ENCODE data around the gene SLITRK1. TPM values are rescaled to one million over a fixed set of nuclear protein-coding genes. Genes with fewer than 3 reads are reported as not detected.

SLITRK1 gene
- total RNA-seq, 1 experiment from 2014 or later: 1.9 TPM

GRCh38 chr13:83881917-83882605 lies at the start of gene SLITRK1 (continued):
- TF ChIP-seq ZBTB21 (CRISPR knock-in tag; IDR thresholded peaks at IDR 0.05; ENCODE audit: borderline replicate concordance) (peak; percentile 28; the same call in 1 of the 2 replicates), FOXP1 (CRISPR knock-in tag; IDR thresholded peaks at IDR 0.05; ENCODE audit: borderline replicate concordance) (peak; percentile 93), AFF4 (CRISPR knock-in tag; IDR thresholded peaks at IDR 0.05; ENCODE audit: borderline replicate concordance) (no peak), ZNF416 (CRISPR knock-in tag; IDR thresholded peaks at IDR 0.05) (no peak), SMAD3 (CRISPR knock-in tag; IDR thresholded peaks at IDR 0.05; ENCODE audit: borderline replicate concordance) (peak; percentile 91), ZNF263 (CRISPR knock-in tag; IDR thresholded peaks at IDR 0.05; ENCODE audit: low read depth) (no peak), HMGXB4 (CRISPR knock-in tag; IDR thresholded peaks at IDR 0.05) (no peak), ESRRA (CRISPR knock-in tag; IDR thresholded peaks at IDR 0.05; ENCODE audit: borderline replicate concordance) (peak; percentile 73; the same call in 1 of the 2 replicates), ATF1 (CRISPR knock-in tag; IDR thresholded peaks at IDR 0.05) (no peak), ETV6 (CRISPR knock-in tag; IDR thresholded peaks at IDR 0.05) (peak; percentile 71), ERG (CRISPR knock-in tag; IDR thresholded peaks at IDR 0.05) (no peak), SP1 (CRISPR knock-in tag; conservative IDR thresholded peaks at IDR 0.05) (no peak; the same call in 1 of the 2 replicates), OVOL2 (CRISPR knock-in tag; IDR thresholded peaks at IDR 0.05; ENCODE audit: borderline replicate concordance) (no peak), TEAD1 (CRISPR knock-in tag; IDR thresholded peaks at IDR 0.05) (peak; percentile 79), IRF1 (CRISPR knock-in tag; IDR thresholded peaks at IDR 0.05) (peak; percentile 57; the same call in 1 of the 2 replicates), TCF7 (CRISPR knock-in tag; IDR thresholded peaks at IDR 0.05; ENCODE audit: low read depth) (no peak), SOX15 (CRISPR knock-in tag; IDR thresholded peaks at IDR 0.05) (no peak), JAZF1 (CRISPR knock-in tag; IDR thresholded peaks at IDR 0.05) (no peak), MLX (CRISPR knock-in tag; IDR thresholded peaks at IDR 0.05) (no peak), ZNF232 (CRISPR knock-in tag; IDR thresholded peaks at IDR 0.05) (peak; percentile 70; the same call in 1 of the 2 replicates), ZNF317 (CRISPR knock-in tag; IDR thresholded peaks at IDR 0.05; ENCODE audit: borderline replicate concordance, low read depth) (no peak)
- TF ChIP-seq, protein P1, sequence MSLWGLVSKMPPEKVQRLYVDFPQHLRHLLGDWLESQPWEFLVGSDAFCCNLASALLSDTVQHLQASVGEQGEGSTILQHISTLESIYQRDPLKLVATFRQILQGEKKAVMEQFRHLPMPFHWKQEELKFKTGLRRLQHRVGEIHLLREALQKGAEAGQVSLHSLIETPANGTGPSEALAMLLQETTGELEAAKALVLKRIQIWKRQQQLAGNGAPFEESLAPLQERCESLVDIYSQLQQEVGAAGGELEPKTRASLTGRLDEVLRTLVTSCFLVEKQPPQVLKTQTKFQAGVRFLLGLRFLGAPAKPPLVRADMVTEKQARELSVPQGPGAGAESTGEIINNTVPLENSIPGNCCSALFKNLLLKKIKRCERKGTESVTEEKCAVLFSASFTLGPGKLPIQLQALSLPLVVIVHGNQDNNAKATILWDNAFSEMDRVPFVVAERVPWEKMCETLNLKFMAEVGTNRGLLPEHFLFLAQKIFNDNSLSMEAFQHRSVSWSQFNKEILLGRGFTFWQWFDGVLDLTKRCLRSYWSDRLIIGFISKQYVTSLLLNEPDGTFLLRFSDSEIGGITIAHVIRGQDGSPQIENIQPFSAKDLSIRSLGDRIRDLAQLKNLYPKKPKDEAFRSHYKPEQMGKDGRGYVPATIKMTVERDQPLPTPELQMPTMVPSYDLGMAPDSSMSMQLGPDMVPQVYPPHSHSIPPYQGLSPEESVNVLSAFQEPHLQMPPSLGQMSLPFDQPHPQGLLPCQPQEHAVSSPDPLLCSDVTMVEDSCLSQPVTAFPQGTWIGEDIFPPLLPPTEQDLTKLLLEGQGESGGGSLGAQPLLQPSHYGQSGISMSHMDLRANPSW (CRISPR knock-in tag; conservative IDR thresholded peaks at IDR 0.05; ENCODE audit: low read depth): no peak
- TF ChIP-seq, protein P2, sequence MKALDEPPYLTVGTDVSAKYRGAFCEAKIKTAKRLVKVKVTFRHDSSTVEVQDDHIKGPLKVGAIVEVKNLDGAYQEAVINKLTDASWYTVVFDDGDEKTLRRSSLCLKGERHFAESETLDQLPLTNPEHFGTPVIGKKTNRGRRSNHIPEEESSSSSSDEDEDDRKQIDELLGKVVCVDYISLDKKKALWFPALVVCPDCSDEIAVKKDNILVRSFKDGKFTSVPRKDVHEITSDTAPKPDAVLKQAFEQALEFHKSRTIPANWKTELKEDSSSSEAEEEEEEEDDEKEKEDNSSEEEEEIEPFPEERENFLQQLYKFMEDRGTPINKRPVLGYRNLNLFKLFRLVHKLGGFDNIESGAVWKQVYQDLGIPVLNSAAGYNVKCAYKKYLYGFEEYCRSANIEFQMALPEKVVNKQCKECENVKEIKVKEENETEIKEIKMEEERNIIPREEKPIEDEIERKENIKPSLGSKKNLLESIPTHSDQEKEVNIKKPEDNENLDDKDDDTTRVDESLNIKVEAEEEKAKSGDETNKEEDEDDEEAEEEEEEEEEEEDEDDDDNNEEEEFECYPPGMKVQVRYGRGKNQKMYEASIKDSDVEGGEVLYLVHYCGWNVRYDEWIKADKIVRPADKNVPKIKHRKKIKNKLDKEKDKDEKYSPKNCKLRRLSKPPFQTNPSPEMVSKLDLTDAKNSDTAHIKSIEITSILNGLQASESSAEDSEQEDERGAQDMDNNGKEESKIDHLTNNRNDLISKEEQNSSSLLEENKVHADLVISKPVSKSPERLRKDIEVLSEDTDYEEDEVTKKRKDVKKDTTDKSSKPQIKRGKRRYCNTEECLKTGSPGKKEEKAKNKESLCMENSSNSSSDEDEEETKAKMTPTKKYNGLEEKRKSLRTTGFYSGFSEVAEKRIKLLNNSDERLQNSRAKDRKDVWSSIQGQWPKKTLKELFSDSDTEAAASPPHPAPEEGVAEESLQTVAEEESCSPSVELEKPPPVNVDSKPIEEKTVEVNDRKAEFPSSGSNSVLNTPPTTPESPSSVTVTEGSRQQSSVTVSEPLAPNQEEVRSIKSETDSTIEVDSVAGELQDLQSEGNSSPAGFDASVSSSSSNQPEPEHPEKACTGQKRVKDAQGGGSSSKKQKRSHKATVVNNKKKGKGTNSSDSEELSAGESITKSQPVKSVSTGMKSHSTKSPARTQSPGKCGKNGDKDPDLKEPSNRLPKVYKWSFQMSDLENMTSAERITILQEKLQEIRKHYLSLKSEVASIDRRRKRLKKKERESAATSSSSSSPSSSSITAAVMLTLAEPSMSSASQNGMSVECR (CRISPR knock-in tag; IDR thresholded peaks at IDR 0.05; ENCODE audit: borderline replicate concordance): peak; percentile 95; the same call in 1 of the 2 replicates

Data from WTC11 (cell line).